ACC112 (cell line): Measurements from ENCODE around the gene ETV3L.

Experiments
- H2AFZ ChIP-seq: fragments of 200-600 bp; sonication (generic); one replicate; pipeline ENCODE4 v1.6.0; 2017; ENCODE audit warnings: antibody characterized with exemption, low read length; ENCODE audit not compliant: unreplicated experiment
- H3K27ac ChIP-seq: fragments of 200-600 bp; sonication (generic); 2 replicates; pipeline ENCODE4 v1.5.1; 2014; ENCODE audit warnings: low read depth, mild to moderate bottlenecking, antibody characterized with exemption, low read length, moderate library complexity
- H3K27me3 ChIP-seq: fragments of 200-600 bp; sonication (generic); 2 replicates; pipeline ENCODE4 v1.6.1; 2014; ENCODE audit warnings: mild to moderate bottlenecking, antibody characterized with exemption, low read length, moderate library complexity, mixed read lengths; ENCODE audit not compliant: insufficient read depth
- H3K36me3 ChIP-seq: fragments of 200-600 bp; sonication (generic); 2 replicates; pipeline ENCODE4 v1.6.1; 2016; ENCODE audit warnings: mild to moderate bottlenecking, antibody characterized with exemption, low read length, moderate library complexity, mixed read lengths; ENCODE audit not compliant: insufficient read depth
- H3K4me1 ChIP-seq: fragments of 200-600 bp; sonication (generic); one replicate; pipeline ENCODE4 v1.6.1; 2016; ENCODE audit warnings: low read length, mixed read lengths; ENCODE audit not compliant: insufficient read depth, unreplicated experiment, control insufficient read depth
- H3K4me3 ChIP-seq: fragments of 200-600 bp; sonication (generic); 2 replicates; pipeline ENCODE4 v1.5.1; 2014; ENCODE audit warnings: mild to moderate bottlenecking, low read depth, low read length
- H3K79me2 ChIP-seq: fragments of 200-600 bp; sonication (generic); one replicate; pipeline ENCODE4 v1.6.0; 2016; ENCODE audit warnings: low read length; ENCODE audit not compliant: control insufficient read depth, unreplicated experiment, insufficient read depth

The ETV3L gene

DNA sequence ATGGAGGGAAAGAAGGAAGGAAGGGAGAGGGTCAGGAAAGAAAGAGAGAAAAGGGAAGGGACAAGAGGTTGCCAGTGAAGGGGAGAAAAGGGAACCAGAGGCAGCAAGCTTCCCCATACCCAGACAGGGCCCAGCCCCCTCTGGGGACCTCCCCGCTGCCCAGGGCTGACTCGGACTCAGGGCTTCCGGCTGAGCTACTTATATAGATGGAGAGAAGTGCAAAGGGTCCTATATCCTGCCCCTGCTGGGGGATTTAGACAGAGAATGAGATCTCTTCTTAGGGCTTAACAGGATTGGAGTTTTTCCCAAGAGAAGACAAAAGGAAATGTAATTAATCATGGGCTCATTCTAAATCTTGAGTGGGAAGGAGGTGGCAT, at the start of gene ETV3L:
ETV3L (minus strand) TSS at position 176 of the 377 bp plus-strand sequence. CDS start 285 bp downstream, outside the sequence.
- H3K27me3 ChIP-seq: no peaks in the 10 kb centered on the region
- H2AFZ ChIP-seq: no peak within 1 kb of the TSS
- no peak within 1 kb of the TSS for H3K27ac ChIP-seq
- no peaks in the 10 kb centered on the region for H3K36me3 ChIP-seq
- H3K4me3 ChIP-seq: no peak within 1 kb of the TSS
- peaks cover 5% of the 10 kb centered on the region for H3K4me1 ChIP-seq
- no peaks in the 10 kb centered on the region for H3K79me2 ChIP-seq

GRCh38 chr1:157147906-157148700, 48.5 kb upstream of the ETV3L start:
- H3K4me3 ChIP-seq: no peak overlapping the region
- no peak overlapping the region for H2AFZ ChIP-seq

GRCh38 chr1:157147037-157147436, 47.4 kb upstream of the ETV3L start:
- H3K27ac ChIP-seq: no peak overlapping the region
- H3K4me1 ChIP-seq: peaks cover 7% of the 10 kb centered on the region
- H2AFZ ChIP-seq: no peak overlapping the region
- no peak overlapping the region for H3K4me3 ChIP-seq
- no peaks in the 10 kb centered on the region for H3K36me3 ChIP-seq
- no peaks in the 10 kb centered on the region for H3K79me2 ChIP-seq
- H3K27me3 ChIP-seq: 0 out of 2 replicates have a peak, but pooled peaks cover 15% of the 10 kb centered on the region

More at GRCh38 chr1:157147906-157148700, 48.5 kb upstream of the ETV3L start:
- no peaks in the 10 kb centered on the region for H3K79me2 ChIP-seq
- H3K27ac ChIP-seq: no peak overlapping the region
- H3K27me3 ChIP-seq: 0 out of 2 replicates have a peak, but pooled peaks cover 15% of the 10 kb centered on the region
- no peaks in the 10 kb centered on the region for H3K36me3 ChIP-seq
- no peaks in the 10 kb centered on the region for H3K4me1 ChIP-seq

- H3K36me3 ChIP-seq: no peaks in the 10 kb centered on the region
- no peak overlapping the region for H2AFZ ChIP-seq
- H3K79me2 ChIP-seq: no peaks in the 10 kb centered on the region
These were observed 46.6 kb upstream of the ETV3L start for GRCh38 chr1:157146244-157146643.

GRCh38 chr1:157145076-157145475, 45.5 kb upstream of the ETV3L start:
- no peak overlapping the region for H3K27ac ChIP-seq
- 0 out of 2 replicates have a peak, but pooled peaks cover 13% of the 10 kb centered on the region for H3K27me3 ChIP-seq
- H3K36me3 ChIP-seq: no peaks in the 10 kb centered on the region
- H3K4me1 ChIP-seq: peaks cover 7% of the 10 kb centered on the region
- H2AFZ ChIP-seq: no peak overlapping the region
- H3K79me2 ChIP-seq: no peaks in the 10 kb centered on the region
- no peak overlapping the region for H3K4me3 ChIP-seq

More at GRCh38 chr1:157146244-157146643, 46.6 kb upstream of the ETV3L start:
- H3K27me3 ChIP-seq: 0 out of 2 replicates have a peak, but pooled peaks cover 15% of the 10 kb centered on the region
- H3K4me3 ChIP-seq: no peak overlapping the region
- peaks cover 7% of the 10 kb centered on the region for H3K4me1 ChIP-seq
- H3K27ac ChIP-seq: no peak overlapping the region

DNA sequence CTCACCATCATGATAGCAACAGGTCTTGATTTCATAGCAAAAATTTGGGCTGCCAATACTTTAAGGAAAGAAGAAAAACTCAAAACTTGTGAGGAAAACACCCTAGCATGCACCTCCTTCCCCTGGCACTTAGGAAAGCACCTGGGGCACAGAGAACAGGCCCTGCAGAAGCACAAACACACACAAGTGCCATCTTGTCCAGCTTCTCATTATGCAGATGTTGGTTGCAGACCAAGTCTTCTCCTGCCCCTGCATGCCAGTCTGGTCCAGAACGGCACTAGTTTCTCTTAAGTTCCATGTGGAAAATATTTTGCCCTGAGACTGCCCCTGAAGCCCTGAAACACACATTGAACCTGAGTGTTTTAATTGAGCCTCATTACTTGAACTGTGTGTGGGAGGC, 44.9 kb upstream of the ETV3L start:
- H2AFZ ChIP-seq: no peak overlapping the region
- no peak overlapping the region for H3K4me3 ChIP-seq

DNA sequence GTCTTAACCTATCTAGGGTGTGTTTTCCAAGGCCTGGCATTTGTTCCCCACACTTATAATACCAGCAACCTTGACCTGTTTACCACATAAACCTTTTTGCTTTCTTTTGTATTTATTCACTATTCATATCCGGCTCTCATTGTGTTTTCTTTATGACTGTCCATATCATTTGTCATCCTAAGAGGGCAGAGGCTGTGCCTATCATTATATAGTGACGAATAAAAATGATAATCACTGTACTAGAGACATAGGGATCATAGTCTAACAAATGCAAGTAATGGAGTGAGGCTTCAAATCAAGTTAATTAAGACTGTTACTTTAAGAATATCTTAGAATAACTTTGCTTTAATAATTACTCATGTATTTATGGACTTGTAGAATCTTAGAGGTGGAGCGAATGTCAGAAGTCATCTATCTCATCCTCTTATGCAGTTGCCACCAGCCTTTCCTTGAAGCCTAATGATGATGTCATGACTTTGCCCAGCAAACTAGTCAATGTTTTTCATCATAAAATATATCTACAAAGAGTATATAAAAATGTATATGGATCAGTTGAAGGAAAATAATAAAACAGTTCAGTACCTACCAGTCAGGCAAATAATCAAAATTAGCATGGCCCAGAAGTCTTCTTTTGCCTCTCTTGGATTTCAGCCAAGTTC, 43.3 kb upstream of the ETV3L start:
- Histone ChIP-seq H3K4me1 (peaks cover 12% of the 10 kb centered on the region), H2AFZ (no peak overlapping the region), H3K27me3 (0 out of 2 replicates have a peak, but pooled peaks cover 8% of the 10 kb centered on the region), H3K27ac (no peak overlapping the region), H3K79me2 (peaks cover under 1% of the 10 kb centered on the region), H3K36me3 (no peaks in the 10 kb centered on the region), H3K4me3 (no peak overlapping the region)

More for the DNA sequence above, 44.9 kb upstream of the ETV3L start:
- H3K27ac ChIP-seq: no peak overlapping the region
- no peaks in the 10 kb centered on the region for H3K36me3 ChIP-seq
- 0 out of 2 replicates have a peak, but pooled peaks cover 8% of the 10 kb centered on the region for H3K27me3 ChIP-seq
- no peaks in the 10 kb centered on the region for H3K79me2 ChIP-seq
- H3K4me1 ChIP-seq: peaks cover 7% of the 10 kb centered on the region

GRCh38 chr1:157142201-157142600, 42.6 kb upstream of the ETV3L start:
- H3K27ac ChIP-seq: no peak overlapping the region
- peaks cover 8% of the 10 kb centered on the region for H3K79me2 ChIP-seq
- H3K36me3 ChIP-seq: no peaks in the 10 kb centered on the region
- H3K4me1 ChIP-seq: peaks cover 12% of the 10 kb centered on the region
- 0 out of 2 replicates have a peak, but pooled peaks cover 8% of the 10 kb centered on the region for H3K27me3 ChIP-seq
- no peak overlapping the region for H2AFZ ChIP-seq
- no peak overlapping the region for H3K4me3 ChIP-seq

GRCh38 chr1:157141212-157141855, 41.7 kb upstream of the ETV3L start:
- Histone ChIP-seq H3K4me1 (peaks cover 18% of the 10 kb centered on the region), H3K27ac (no peak overlapping the region), H3K36me3 (no peaks in the 10 kb centered on the region), H3K27me3 (0 out of 2 replicates have a peak, but pooled peaks cover 4% of the 10 kb centered on the region), H3K4me3 (no peak overlapping the region), H3K79me2 (peaks cover 16% of the 10 kb centered on the region), H2AFZ (no peak overlapping the region)

- no peak overlapping the region for H3K4me3 ChIP-seq
- no peaks in the 10 kb centered on the region for H3K27me3 ChIP-seq
- no peak overlapping the region for H2AFZ ChIP-seq
- H3K4me1 ChIP-seq: peaks cover 26% of the 10 kb centered on the region
- H3K27ac ChIP-seq: no peak overlapping the region
- 0 out of 2 replicates have a peak, but pooled peaks cover 6% of the 10 kb centered on the region for H3K36me3 ChIP-seq
- peaks cover 29% of the 10 kb centered on the region for H3K79me2 ChIP-seq
These were observed 40.5 kb upstream of the ETV3L start for GRCh38 chr1:157140063-157140588.
